IPS-NIHi7 (cell line): Measurements from ENCODE around the gene ZBTB46.
A peak's percentile ranks its signal among the peaks of the same experiment; 100 is the strongest.

Experiments
- DNase-seq: peaks from one replicate; pipeline ENCODE4 v3.0.0; 2012; ENCODE audit warnings: mixed read lengths; ENCODE audit errors: extremely low spot score

ZBTB46 gene

GRCh38 chr20:63746751-63747315, 84.2 kb downstream of the ZBTB46 start:
- DNase-seq = no peak

- DNase-seq = no peak
Measured at GRCh38 chr20:63745961-63746731, 84.9 kb downstream of the ZBTB46 start.

GRCh38 chr20:63745424-63745805, 85.6 kb downstream of the ZBTB46 start:
- no peak for DNase-seq

GRCh38 chr20:63744574-63745423, 86.3 kb downstream of the ZBTB46 start:
- no peak for DNase-seq

GRCh38 chr20:63744158-63744557, 86.9 kb downstream of the ZBTB46 start:
- DNase-seq = no peak

GRCh38 chr20:63743210-63743970, 87.7 kb downstream of the ZBTB46 start:
- no peak for DNase-seq

GRCh38 chr20:63742381-63743024, 88.6 kb downstream of the ZBTB46 start:
- no peak for DNase-seq

GRCh38 chr20:63741676-63742380, 89.2 kb downstream of the ZBTB46 start:
- no peak for DNase-seq

- no peak for DNase-seq
Measured at GRCh38 chr20:63741354-63741675, 89.7 kb downstream of the ZBTB46 start.

GRCh38 chr20:63740627-63741353, 90.3 kb downstream of the ZBTB46 start:
- DNase-seq = peak; percentile 86

GRCh38 chr20:63740070-63740626, 90.9 kb downstream of the ZBTB46 start:
- peak; percentile 66 for DNase-seq

- peak; percentile 97 for DNase-seq
Measured at GRCh38 chr20:63739130-63740069, 91.7 kb downstream of the ZBTB46 start, which contains the start of gene SLC2A4RG. TSS of gene SLC2A4RG (plus strand) at chr20:63739776. CDS start at chr20:63739913, 137 bp downstream.

- peak; percentile 76 for DNase-seq
Measured at GRCh38 chr20:63738687-63739129, 92.4 kb downstream of the ZBTB46 start.

GRCh38 chr20:63737945-63738686, 92.9 kb downstream of the ZBTB46 start:
- peak; percentile 61 for DNase-seq

- no peak for DNase-seq
Measured at GRCh38 chr20:63737695-63737944, 93.4 kb downstream of the ZBTB46 start.

GRCh38 chr20:63736893-63737694, 94.0 kb downstream of the ZBTB46 start:
- peak; percentile 59 for DNase-seq
